Measurements from ENCODE around the gene CARD8. TPM values are rescaled to one million over a fixed set of nuclear protein-coding genes. Genes with fewer than 3 reads are reported as not detected.

The CARD8 gene
- polyA plus RNA-seq, 1 donor from 2014 or later: 23.0 TPM

DNA sequence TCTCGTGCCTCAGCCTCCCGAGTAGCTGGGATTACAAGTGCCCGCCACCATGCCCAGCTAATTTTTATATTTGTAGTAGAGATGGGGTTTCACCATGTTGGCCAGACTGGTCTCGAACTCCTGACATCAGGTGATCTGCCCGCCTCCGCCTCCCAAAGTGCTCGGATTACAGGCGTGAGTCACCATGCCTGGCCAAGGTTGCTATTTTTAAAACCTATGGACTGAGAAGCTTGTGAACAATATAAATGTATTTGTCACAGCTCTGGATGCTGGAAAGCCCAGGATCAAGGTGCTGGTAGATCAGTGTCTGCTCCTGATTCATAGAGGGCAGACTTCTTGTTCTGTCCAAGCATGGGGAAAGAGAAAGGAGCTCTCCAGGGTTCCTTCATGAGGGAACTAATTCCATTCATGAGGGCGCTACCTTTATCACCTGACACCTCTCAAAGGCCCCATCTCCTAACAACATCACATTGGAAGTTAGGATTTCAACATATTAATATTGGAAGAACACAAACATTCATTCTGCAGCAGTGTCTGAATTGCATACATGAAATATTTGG lies 16.1 kb downstream of the CARD8 start:
- Histone ChIP-seq H3K4me2 (ENCODE audit: low read length) (no peak overlapping the region), H4K20me1 (ENCODE audit: insufficient read depth) (no peaks in the 10 kb centered on the region), H3K36me3 (ENCODE audit: insufficient read depth, low read length) (no peaks in the 10 kb centered on the region), H3K79me2 (replicated peaks; ENCODE audit: insufficient read depth, low read length) (no peaks in the 10 kb centered on the region), H2AFZ (ENCODE audit: low read depth, low read length) (no peak overlapping the region), H3K27me3 (ENCODE audit: insufficient read depth, low read depth, low read length) (no peaks in the 10 kb centered on the region), H3K9me2 (ENCODE audit: insufficient read depth, low read length) (no peaks in the 10 kb centered on the region), H3K9me3 (ENCODE audit: low read length) (no peaks in the 10 kb centered on the region), H3K9ac (ENCODE audit: low read length) (no peak overlapping the region), H3K4me3 (ENCODE audit: low read length) (no peak overlapping the region), H3F3A (ENCODE audit: insufficient read depth, low read length, poor library complexity, severe bottlenecking) (no peaks in the 10 kb centered on the region), H3K27ac (ENCODE audit: low read length) (no peak overlapping the region)
- TF ChIP-seq SMC3 (conservative IDR thresholded peaks at IDR 0.05; ENCODE audit: poor library complexity) (no peak), POLR2AphosphoS5 (IDR thresholded peaks at IDR 0.05) (no peak), TAF1 (IDR thresholded peaks at IDR 0.05; ENCODE audit: low read depth) (no peak), EP300 (conservative IDR thresholded peaks at IDR 0.05; ENCODE audit: poor library complexity, severe bottlenecking) (no peak), RAD21 (conservative IDR thresholded peaks at IDR 0.05) (no peak), EZH2 (IDR thresholded peaks at IDR 0.05; ENCODE audit: borderline replicate concordance, insufficient read depth, low read length, poor library complexity, severe bottlenecking) (no peak), MXI1 (conservative IDR thresholded peaks at IDR 0.05; ENCODE audit: poor library complexity, severe bottlenecking) (no peak)
- TF ChIP-seq, protein P1, sequence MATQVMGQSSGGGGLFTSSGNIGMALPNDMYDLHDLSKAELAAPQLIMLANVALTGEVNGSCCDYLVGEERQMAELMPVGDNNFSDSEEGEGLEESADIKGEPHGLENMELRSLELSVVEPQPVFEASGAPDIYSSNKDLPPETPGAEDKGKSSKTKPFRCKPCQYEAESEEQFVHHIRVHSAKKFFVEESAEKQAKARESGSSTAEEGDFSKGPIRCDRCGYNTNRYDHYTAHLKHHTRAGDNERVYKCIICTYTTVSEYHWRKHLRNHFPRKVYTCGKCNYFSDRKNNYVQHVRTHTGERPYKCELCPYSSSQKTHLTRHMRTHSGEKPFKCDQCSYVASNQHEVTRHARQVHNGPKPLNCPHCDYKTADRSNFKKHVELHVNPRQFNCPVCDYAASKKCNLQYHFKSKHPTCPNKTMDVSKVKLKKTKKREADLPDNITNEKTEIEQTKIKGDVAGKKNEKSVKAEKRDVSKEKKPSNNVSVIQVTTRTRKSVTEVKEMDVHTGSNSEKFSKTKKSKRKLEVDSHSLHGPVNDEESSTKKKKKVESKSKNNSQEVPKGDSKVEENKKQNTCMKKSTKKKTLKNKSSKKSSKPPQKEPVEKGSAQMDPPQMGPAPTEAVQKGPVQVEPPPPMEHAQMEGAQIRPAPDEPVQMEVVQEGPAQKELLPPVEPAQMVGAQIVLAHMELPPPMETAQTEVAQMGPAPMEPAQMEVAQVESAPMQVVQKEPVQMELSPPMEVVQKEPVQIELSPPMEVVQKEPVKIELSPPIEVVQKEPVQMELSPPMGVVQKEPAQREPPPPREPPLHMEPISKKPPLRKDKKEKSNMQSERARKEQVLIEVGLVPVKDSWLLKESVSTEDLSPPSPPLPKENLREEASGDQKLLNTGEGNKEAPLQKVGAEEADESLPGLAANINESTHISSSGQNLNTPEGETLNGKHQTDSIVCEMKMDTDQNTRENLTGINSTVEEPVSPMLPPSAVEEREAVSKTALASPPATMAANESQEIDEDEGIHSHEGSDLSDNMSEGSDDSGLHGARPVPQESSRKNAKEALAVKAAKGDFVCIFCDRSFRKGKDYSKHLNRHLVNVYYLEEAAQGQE (IDR thresholded peaks at IDR 0.05; ENCODE audit: borderline replicate concordance): no peak
- TF ChIP-seq, protein P2, sequence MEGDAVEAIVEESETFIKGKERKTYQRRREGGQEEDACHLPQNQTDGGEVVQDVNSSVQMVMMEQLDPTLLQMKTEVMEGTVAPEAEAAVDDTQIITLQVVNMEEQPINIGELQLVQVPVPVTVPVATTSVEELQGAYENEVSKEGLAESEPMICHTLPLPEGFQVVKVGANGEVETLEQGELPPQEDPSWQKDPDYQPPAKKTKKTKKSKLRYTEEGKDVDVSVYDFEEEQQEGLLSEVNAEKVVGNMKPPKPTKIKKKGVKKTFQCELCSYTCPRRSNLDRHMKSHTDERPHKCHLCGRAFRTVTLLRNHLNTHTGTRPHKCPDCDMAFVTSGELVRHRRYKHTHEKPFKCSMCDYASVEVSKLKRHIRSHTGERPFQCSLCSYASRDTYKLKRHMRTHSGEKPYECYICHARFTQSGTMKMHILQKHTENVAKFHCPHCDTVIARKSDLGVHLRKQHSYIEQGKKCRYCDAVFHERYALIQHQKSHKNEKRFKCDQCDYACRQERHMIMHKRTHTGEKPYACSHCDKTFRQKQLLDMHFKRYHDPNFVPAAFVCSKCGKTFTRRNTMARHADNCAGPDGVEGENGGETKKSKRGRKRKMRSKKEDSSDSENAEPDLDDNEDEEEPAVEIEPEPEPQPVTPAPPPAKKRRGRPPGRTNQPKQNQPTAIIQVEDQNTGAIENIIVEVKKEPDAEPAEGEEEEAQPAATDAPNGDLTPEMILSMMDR (IDR thresholded peaks at IDR 0.05; ENCODE audit: poor library complexity, severe bottlenecking): no peak

DNA sequence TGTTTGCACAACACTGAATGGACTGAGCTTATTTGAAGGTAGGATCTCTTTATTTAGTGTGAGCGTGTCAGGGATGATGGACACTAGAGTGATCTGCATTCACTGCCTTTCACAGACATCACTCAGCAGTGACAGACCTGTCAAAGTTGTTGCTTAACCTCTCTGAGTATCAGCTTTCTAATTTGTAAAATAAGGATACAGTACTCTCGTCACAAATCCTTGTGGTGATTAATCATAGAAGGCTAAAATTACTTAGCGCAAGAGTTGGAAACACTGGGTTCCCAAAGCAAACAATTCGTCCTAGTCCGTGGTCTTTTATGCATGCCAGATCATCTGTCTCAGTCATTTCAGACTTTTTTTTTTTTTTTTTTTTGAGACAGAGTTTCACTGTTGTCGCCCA lies 16.6 kb downstream of the CARD8 start:
- no peaks in the 10 kb centered on the region for H3K9me3 ChIP-seq (ENCODE audit: low read length)
- no peaks in the 10 kb centered on the region for H3F3A ChIP-seq (ENCODE audit: insufficient read depth, low read length, poor library complexity, severe bottlenecking)
- peak; percentile 51 for TF ChIP-seq EP300 (conservative IDR thresholded peaks at IDR 0.05; ENCODE audit: poor library complexity, severe bottlenecking)
- no peak for TF ChIP-seq SMC3 (conservative IDR thresholded peaks at IDR 0.05; ENCODE audit: poor library complexity)
- no peak overlapping the region for H3K4me3 ChIP-seq (ENCODE audit: low read length)
- H3K27ac ChIP-seq (ENCODE audit: low read length): no peak overlapping the region
- H3K4me2 ChIP-seq (ENCODE audit: low read length): no peak overlapping the region
- H3K9ac ChIP-seq (ENCODE audit: low read length): no peak overlapping the region
- H3K79me2 ChIP-seq (replicated peaks; ENCODE audit: insufficient read depth, low read length): no peaks in the 10 kb centered on the region
- H3K27me3 ChIP-seq (ENCODE audit: insufficient read depth, low read depth, low read length): no peaks in the 10 kb centered on the region
- H3K9me2 ChIP-seq (ENCODE audit: insufficient read depth, low read length): no peaks in the 10 kb centered on the region
- no peaks in the 10 kb centered on the region for H3K36me3 ChIP-seq (ENCODE audit: insufficient read depth, low read length)
- H2AFZ ChIP-seq (ENCODE audit: low read depth, low read length): no peak overlapping the region
- H4K20me1 ChIP-seq (ENCODE audit: insufficient read depth): no peaks in the 10 kb centered on the region
